ENCODE data around the gene DDB1. TPM values are rescaled to one million over a fixed set of nuclear protein-coding genes. Genes with fewer than 3 reads are reported as not detected.
"Not testable (repeated sequence)": the region's sequence is repeated elsewhere in the genome, so short reads cannot be mapped to it uniquely, and the experiment has no call there.

DDB1 gene
- total RNA-seq, 1 experiment from 2014 or later, result 451 TPM

- Histone ChIP-seq H3K4me2 (ENCODE audit: low read length) (no peak overlapping the region), H2AFZ (ENCODE audit: low read length) (no peak overlapping the region), H3K4me3 (ENCODE audit: low read length) (no peak overlapping the region), H4K20me1 (ENCODE audit: low read length) (no peaks in the 10 kb centered on the region), H3K27ac (ENCODE audit: low read length) (no peak overlapping the region), H3K36me3 (ENCODE audit: low read depth, low read length) (no peaks in the 10 kb centered on the region), H3K79me2 (ENCODE audit: low read length) (no peaks in the 10 kb centered on the region), H3K4me1 (ENCODE audit: insufficient read depth, low read length) (no peaks in the 10 kb centered on the region), H3K9me3 (ENCODE audit: low read length) (no peaks in the 10 kb centered on the region), H3F3A (ENCODE audit: low read length, unreplicated experiment) (no peaks in the 10 kb centered on the region), H3K9me2 (replicated peaks; ENCODE audit: low read length) (no peaks in the 10 kb centered on the region), H3K27me3 (ENCODE audit: low read length) (no peaks in the 10 kb centered on the region), H3K9ac (ENCODE audit: low read length) (no peak overlapping the region)
- no TSS peak for BruUV-seq (replicated peaks)
- POLR2A ChIA-PET (ENCODE audit: unreplicated experiment), result interaction anchor here (0.6 kb wide), 1 partner anchor 70 kb away, joined by 4 read pairs; no protein-coding TSS in a partner anchor
- no peak for TF ChIP-seq EZH2 (IDR thresholded peaks at IDR 0.05; ENCODE audit: low read length, unreplicated experiment)
- TF ChIP-seq CTCF (conservative IDR thresholded peaks at IDR 0.05; ENCODE audit: low read depth, low read length), result no peak
- TF ChIP-seq EZH2phosphoT487 (IDR thresholded peaks at IDR 0.05; ENCODE audit: borderline replicate concordance, low read length), result no peak
- intact Hi-C loops (cut with micrococcal nuclease), result loop anchor here (10.0 kb wide), 1 partner anchor 78 kb away; the partner anchor contains the start of genes DDB1 and TKFC
- CTCF ChIA-PET, result no interaction called here
- ATAC-seq (no peak), DNase-seq (no peak)
Measured at GRCh38 chr11:61256710-61257482, 76.0 kb downstream of the DDB1 start.

GRCh38 chr11:61254403-61255025 lies 78.4 kb downstream of the DDB1 start:
- Histone ChIP-seq H3K4me2 (ENCODE audit: low read length) (no peak overlapping the region), H4K20me1 (ENCODE audit: low read length) (no peaks in the 10 kb centered on the region), H3K9ac (ENCODE audit: low read length) (no peak overlapping the region), H2AFZ (ENCODE audit: low read length) (no peak overlapping the region), H3K4me1 (ENCODE audit: insufficient read depth, low read length) (no peaks in the 10 kb centered on the region), H3K27me3 (ENCODE audit: low read length) (peaks cover 14% of the 10 kb centered on the region), H3K9me2 (replicated peaks; ENCODE audit: low read length) (no peaks in the 10 kb centered on the region), H3F3A (ENCODE audit: low read length, unreplicated experiment) (no peaks in the 10 kb centered on the region), H3K36me3 (ENCODE audit: low read depth, low read length) (no peaks in the 10 kb centered on the region), H3K27ac (ENCODE audit: low read length) (no peak overlapping the region), H3K79me2 (ENCODE audit: low read length) (no peaks in the 10 kb centered on the region), H3K9me3 (ENCODE audit: low read length) (no peaks in the 10 kb centered on the region), H3K4me3 (ENCODE audit: low read length) (no peak overlapping the region)
- TF ChIP-seq EZH2 (IDR thresholded peaks at IDR 0.05; ENCODE audit: low read length, unreplicated experiment), result no peak
- TF ChIP-seq EZH2phosphoT487 (IDR thresholded peaks at IDR 0.05; ENCODE audit: borderline replicate concordance, low read length), result no peak
- peak; percentile 91 for TF ChIP-seq CTCF (conservative IDR thresholded peaks at IDR 0.05; ENCODE audit: low read depth, low read length)
- CTCF ChIA-PET, result interaction anchor here (0.6 kb wide), 2 partner anchors 139 to 637 kb away, joined by 3 to 11 read pairs; no protein-coding TSS in a partner anchor
- ATAC-seq, result peak; percentile 97
- no TSS peak for BruUV-seq (replicated peaks)
- POLR2A ChIA-PET (ENCODE audit: unreplicated experiment), result no interaction called here
- peak; percentile 79 for DNase-seq
- intact Hi-C loops (cut with micrococcal nuclease), result loop anchor here (10.0 kb wide), 1 partner anchor 80 kb away; the partner anchor contains the start of genes DDB1 and TKFC

- intact Hi-C loops (cut with micrococcal nuclease), result loop anchor here (10.0 kb wide), 1 partner anchor 82 kb away; the partner anchor contains the start of genes DDB1 and TKFC
- H3K79me2 ChIP-seq (ENCODE audit: low read length); DNase-seq; H3K9ac ChIP-seq (ENCODE audit: low read length); BruUV-seq (replicated peaks); H3F3A ChIP-seq (ENCODE audit: low read length, unreplicated experiment); H3K27ac ChIP-seq (ENCODE audit: low read length); H3K9me2 ChIP-seq (replicated peaks; ENCODE audit: low read length); H3K4me1 ChIP-seq (ENCODE audit: insufficient read depth, low read length); H2AFZ ChIP-seq (ENCODE audit: low read length); H3K4me3 ChIP-seq (ENCODE audit: low read length); H3K9me3 ChIP-seq (ENCODE audit: low read length); H3K36me3 ChIP-seq (ENCODE audit: low read depth, low read length); H3K4me2 ChIP-seq (ENCODE audit: low read length); H4K20me1 ChIP-seq (ENCODE audit: low read length); ATAC-seq: not testable (repeated sequence)
- ChIA-PET CTCF (interaction anchor here (0.6 kb wide), 1 partner anchor 45 kb away, joined by 3 read pairs; no protein-coding TSS in a partner anchor), POLR2A (ENCODE audit: unreplicated experiment) (interaction anchor here (0.7 kb wide), 1 partner anchor 84 kb away, joined by 3 read pairs; no protein-coding TSS in a partner anchor)
- H3K27me3 ChIP-seq (ENCODE audit: low read length), result peaks cover 19% of the 10 kb centered on the region
Measured at GRCh38 chr11:61252332-61252731, 80.6 kb downstream of the DDB1 start.

- DNase-seq; H3F3A ChIP-seq (ENCODE audit: low read length, unreplicated experiment); H2AFZ ChIP-seq (ENCODE audit: low read length); H3K4me3 ChIP-seq (ENCODE audit: low read length); H3K9ac ChIP-seq (ENCODE audit: low read length); H4K20me1 ChIP-seq (ENCODE audit: low read length); H3K9me3 ChIP-seq (ENCODE audit: low read length); BruUV-seq (replicated peaks); H3K4me1 ChIP-seq (ENCODE audit: insufficient read depth, low read length); H3K4me2 ChIP-seq (ENCODE audit: low read length); CTCF ChIA-PET; H3K36me3 ChIP-seq (ENCODE audit: low read depth, low read length); H3K9me2 ChIP-seq (replicated peaks; ENCODE audit: low read length); H3K79me2 ChIP-seq (ENCODE audit: low read length); H3K27ac ChIP-seq (ENCODE audit: low read length); ATAC-seq; POLR2A ChIA-PET (ENCODE audit: unreplicated experiment): not testable (repeated sequence)
- peaks cover 23% of the 10 kb centered on the region for H3K27me3 ChIP-seq (ENCODE audit: low read length)
- intact Hi-C loops (cut with micrococcal nuclease), result loop anchor here (10.0 kb wide), 1 partner anchor 84 kb away; the partner anchor contains the start of genes DDB1 and TKFC
Measured at GRCh38 chr11:61250796-61251765, 81.8 kb downstream of the DDB1 start.
